ENCODE results near the gene COL4A4. TPM values are rescaled to one million over a fixed set of nuclear protein-coding genes. Genes with fewer than 3 reads are reported as not detected.

Gene COL4A4
- total RNA-seq, 2 donors from 2014 or later = 0.23 to 0.55 TPM

DNA sequence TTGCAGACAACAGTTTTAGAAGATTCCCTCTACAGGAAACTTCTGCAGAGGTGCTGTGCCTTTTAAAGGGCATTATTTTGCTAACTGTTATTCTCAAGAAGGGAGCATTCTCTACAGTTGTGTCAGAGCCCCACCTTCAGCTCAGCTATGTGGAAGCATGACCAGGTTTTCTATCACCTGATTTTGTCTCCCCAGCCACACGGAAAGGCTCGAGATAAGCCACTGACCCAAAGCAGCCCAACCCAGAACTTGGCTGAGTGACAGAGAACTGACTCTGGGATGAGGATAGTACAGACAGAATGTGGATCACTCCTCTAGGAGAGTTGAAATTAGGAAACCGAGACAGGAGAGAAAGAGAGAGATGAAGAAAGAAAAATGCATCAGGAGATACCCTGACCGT lies 10.7 kb downstream of the COL4A4 start:
- H3K4me1 Mint-ChIP-seq = no peaks in the 10 kb centered on the region
- peaks cover 2% of the 10 kb centered on the region for H3K36me3 Mint-ChIP-seq (ENCODE audit: low read depth)
- H3K9me3 ChIP-seq (ENCODE audit: control insufficient read depth, low read length, poor library complexity, severe bottlenecking) = no peaks in the 10 kb centered on the region
- DNase-seq (no peak), ATAC-seq (no peak)
- peaks cover 38% of the 10 kb centered on the region for H3K27me3 Mint-ChIP-seq
- H3K4me3 Mint-ChIP-seq = no peak overlapping the region
- H3K27ac Mint-ChIP-seq = no peak overlapping the region

DNA sequence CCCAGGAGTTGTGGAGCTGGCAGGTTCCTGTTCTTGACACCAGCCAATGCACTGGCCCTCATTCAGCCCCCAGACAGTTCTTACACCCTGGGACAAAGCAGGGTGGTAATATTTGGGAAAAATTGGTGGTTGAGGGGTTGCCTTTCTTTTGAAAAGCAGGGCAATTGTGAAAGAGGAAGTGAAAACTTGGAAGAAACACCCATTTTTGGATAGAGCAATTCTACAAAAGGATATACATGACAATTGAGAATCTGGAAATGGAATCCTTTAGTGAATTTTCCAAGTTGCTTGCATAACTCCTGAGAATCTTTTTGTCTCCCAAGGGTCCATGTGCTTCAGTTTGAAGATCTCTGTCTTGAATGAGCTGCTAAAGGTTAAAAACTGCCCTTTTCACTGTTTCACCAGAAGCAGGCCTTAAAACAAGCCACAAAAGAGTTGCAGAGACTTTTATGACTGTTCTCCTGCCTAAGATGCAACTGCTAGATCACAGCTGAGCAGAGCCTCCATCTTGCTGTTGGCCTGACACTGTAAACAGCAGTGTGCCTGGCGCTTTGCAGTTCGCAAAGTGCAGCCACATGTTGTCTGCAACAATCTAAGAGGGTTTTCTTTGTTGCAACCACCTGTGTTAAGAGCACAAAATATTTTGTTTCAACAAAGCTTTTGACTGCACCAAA lies 11.8 kb downstream of the COL4A4 start:
- Mint-ChIP-seq H3K27ac (no peak overlapping the region), H3K4me3 (no peak overlapping the region), H3K27me3 (peaks cover 39% of the 10 kb centered on the region), H3K36me3 (ENCODE audit: low read depth) (peaks cover 2% of the 10 kb centered on the region), H3K4me1 (no peaks in the 10 kb centered on the region)
- H3K9me3 ChIP-seq (ENCODE audit: control insufficient read depth, low read length, poor library complexity, severe bottlenecking) = peaks cover 3% of the 10 kb centered on the region
- DNase-seq = no peak
- ATAC-seq = no peak

DNA sequence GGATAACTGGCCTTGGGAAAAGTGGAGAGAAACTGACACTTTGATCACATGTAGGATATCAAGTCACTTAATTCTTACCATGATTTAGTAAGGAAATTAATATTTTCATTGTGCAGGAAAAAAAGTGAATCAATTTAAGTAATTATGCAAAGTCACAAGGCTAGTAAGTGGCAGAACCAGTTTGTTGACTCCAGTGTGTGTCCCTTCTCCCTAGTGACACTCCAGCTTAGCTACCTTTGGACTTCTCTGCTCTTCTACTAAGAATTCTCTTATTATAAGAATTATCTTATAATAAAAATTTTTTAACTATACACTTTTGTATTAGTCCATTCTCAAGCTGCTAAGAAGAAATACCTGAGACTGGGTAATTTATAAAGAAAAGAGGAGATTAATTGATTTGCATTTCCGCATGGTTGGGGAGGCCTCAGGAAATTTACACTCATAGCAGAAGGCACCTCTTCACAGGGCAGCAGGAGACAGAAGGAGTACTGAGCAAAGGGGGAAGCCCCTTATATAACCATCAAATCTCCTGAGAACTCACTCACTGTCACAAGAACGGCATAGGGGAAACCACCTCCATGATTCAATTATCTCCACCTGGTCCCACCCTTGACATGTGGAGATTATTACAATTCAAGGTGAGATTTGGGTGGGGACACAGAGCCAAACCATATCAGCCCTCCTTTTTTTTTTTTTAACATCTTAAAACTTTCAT lies 13.6 kb downstream of the COL4A4 start:
- ATAC-seq = no peak

DNA sequence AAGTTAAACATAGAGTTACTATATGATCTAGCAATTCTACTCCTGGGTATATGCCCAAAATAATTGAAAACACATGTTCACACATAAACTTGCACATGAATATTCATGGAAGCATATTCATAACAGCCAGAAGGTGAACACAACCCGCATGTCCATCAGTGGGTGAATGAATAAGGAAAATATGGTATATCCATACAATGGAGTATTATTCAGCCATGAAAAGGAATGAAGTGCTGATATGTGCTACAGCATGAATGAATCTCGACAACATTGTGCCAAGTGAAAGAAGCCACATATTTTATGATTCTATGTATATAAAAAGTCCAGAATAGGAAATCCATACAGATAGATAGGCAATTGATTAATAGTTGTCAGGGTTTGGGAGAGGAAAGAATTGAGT lies 15.9 kb downstream of the COL4A4 start:
- Mint-ChIP-seq H3K36me3 (ENCODE audit: low read depth) (peaks cover 2% of the 10 kb centered on the region), H3K4me1 (no peaks in the 10 kb centered on the region), H3K4me3 (no peak overlapping the region), H3K27ac (no peak overlapping the region), H3K27me3 (peaks cover 24% of the 10 kb centered on the region)
- DNase-seq = no peak
- H3K9me3 ChIP-seq (ENCODE audit: control insufficient read depth, low read length, poor library complexity, severe bottlenecking) = peaks cover 3% of the 10 kb centered on the region
- no peak for ATAC-seq

More for the DNA sequence above, 13.6 kb downstream of the COL4A4 start:
- Mint-ChIP-seq H3K4me3 (no peak overlapping the region), H3K27me3 (peaks cover 43% of the 10 kb centered on the region), H3K36me3 (ENCODE audit: low read depth) (peaks cover 2% of the 10 kb centered on the region), H3K4me1 (no peaks in the 10 kb centered on the region), H3K27ac (no peak overlapping the region)
- DNase-seq = no peak
- peaks cover 3% of the 10 kb centered on the region for H3K9me3 ChIP-seq (ENCODE audit: control insufficient read depth, low read length, poor library complexity, severe bottlenecking)

DNA sequence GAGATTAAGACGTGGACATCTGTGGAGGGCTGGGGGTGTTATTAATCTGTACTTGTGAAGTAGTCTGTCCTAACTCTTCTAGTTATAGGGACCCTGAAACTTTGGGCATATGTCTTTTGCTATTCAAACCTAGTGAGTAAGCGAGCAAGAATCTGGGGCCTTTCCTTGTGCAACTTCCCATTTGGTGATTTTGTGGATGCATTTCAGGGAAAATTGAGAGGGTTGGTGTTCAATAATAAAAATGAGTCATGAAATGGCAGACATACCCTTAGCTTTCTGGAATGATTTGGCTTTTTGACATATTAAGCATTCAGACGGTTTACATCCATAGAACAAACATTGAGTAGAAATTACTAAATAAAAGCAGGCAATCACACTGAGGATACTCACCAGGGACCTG lies 17.0 kb downstream of the COL4A4 start:
- Mint-ChIP-seq H3K4me3 (no peak overlapping the region), H3K27ac (no peak overlapping the region), H3K36me3 (ENCODE audit: low read depth) (peaks cover 2% of the 10 kb centered on the region), H3K27me3 (peaks cover 24% of the 10 kb centered on the region), H3K4me1 (no peaks in the 10 kb centered on the region)
- H3K9me3 ChIP-seq (ENCODE audit: control insufficient read depth, low read length, poor library complexity, severe bottlenecking) = peaks cover 3% of the 10 kb centered on the region
- DNase-seq (no peak), ATAC-seq (no peak)

DNA sequence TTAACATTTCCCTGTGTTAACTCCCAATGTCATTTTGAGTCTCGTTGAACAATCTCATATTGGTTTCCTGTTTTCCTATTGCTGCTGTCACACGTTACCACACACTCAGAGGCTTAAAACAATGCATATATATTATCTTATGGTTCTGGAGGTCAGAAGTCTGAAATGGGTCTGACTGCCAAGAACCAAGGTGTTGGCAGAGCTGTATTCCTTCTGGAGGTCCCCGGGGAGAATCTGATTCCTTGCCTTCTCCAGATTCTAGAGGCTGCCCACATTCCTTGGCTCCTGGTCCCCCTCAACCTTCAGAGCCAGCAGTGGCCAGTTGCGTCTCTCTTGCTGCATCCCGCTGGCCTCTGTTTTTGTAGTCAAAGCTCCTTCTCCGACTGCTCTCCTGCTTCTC lies 17.5 kb downstream of the COL4A4 start:
- H3K36me3 Mint-ChIP-seq (ENCODE audit: low read depth) = peaks cover 2% of the 10 kb centered on the region
- H3K4me1 Mint-ChIP-seq = no peaks in the 10 kb centered on the region
- ATAC-seq (no peak), DNase-seq (no peak)
- H3K27ac Mint-ChIP-seq = no peak overlapping the region
- H3K4me3 Mint-ChIP-seq = no peak overlapping the region
- peaks cover 3% of the 10 kb centered on the region for H3K9me3 ChIP-seq (ENCODE audit: control insufficient read depth, low read length, poor library complexity, severe bottlenecking)
- peaks cover 24% of the 10 kb centered on the region for H3K27me3 Mint-ChIP-seq

DNA sequence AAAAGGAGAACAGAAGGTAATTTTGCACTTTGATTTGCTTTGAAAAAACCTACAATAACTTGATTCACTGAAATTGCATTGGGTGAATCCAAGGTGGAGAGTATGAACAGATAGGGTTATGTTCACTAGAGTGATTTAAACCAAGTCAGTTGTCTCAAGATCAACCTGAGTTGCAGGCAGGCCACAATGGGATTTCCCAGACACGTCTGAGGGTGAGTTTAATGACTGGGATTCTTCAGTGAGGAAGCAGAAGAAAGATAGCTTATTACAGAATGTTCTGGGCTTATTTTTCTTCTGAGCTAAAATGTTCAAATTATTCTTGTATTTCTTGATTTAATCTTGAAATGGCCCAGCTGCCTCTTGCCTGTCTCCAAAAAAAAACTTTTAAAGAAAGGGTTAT lies 20.1 kb downstream of the COL4A4 start:
- H3K27ac Mint-ChIP-seq = no peak overlapping the region
- no peaks in the 10 kb centered on the region for H3K4me1 Mint-ChIP-seq
- no peak for ATAC-seq

DNA sequence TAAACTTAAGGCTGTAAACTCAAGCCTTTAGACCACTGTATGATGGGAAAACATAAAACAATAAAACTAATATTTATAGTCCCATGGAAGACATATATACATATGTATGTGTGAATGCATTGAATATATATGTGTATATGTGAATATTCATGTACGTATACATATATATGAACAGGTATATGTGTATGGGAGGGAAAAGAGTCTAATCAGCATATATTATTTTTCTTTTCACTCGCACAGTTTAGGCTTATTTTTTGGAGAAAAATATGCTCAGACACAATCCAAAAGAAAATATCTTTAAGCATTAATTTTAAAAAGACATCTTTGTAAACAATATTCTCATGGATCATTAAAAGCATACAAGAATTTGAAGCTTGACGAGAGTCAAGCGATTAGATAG lies 22.7 kb downstream of the COL4A4 start:
- Mint-ChIP-seq H3K27me3 (peaks cover 26% of the 10 kb centered on the region), H3K4me3 (no peak overlapping the region), H3K4me1 (no peaks in the 10 kb centered on the region), H3K36me3 (ENCODE audit: low read depth) (peaks cover 2% of the 10 kb centered on the region), H3K27ac (no peak overlapping the region)
- no peak for DNase-seq
- H3K9me3 ChIP-seq (ENCODE audit: control insufficient read depth, low read length, poor library complexity, severe bottlenecking) = no peaks in the 10 kb centered on the region
- no peak for ATAC-seq

More for the DNA sequence above, 20.1 kb downstream of the COL4A4 start:
- Mint-ChIP-seq H3K4me3 (no peak overlapping the region), H3K36me3 (ENCODE audit: low read depth) (peaks cover 2% of the 10 kb centered on the region), H3K27me3 (peaks cover 24% of the 10 kb centered on the region)
- DNase-seq = no peak
- peaks cover 3% of the 10 kb centered on the region for H3K9me3 ChIP-seq (ENCODE audit: control insufficient read depth, low read length, poor library complexity, severe bottlenecking)

DNA sequence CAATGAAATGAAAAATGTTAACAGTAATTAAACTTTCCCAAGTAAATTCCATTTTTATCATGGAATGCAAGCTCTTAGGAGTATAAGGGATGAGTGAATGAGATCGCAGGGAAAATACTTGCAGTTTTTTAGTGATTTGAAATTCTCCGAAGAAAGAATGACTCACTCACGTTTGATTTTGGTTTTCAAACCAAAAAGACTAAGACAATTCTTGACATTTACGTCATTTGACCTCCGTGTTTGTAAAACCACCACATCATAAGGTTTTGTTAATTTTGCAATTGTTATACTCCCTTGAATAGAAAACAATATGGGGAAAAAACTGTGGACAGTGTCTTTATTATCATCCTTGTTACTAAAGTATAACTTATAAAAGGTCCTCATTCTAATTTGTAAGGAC lies 29.4 kb downstream of the COL4A4 start:
- no peak for ATAC-seq

DNA sequence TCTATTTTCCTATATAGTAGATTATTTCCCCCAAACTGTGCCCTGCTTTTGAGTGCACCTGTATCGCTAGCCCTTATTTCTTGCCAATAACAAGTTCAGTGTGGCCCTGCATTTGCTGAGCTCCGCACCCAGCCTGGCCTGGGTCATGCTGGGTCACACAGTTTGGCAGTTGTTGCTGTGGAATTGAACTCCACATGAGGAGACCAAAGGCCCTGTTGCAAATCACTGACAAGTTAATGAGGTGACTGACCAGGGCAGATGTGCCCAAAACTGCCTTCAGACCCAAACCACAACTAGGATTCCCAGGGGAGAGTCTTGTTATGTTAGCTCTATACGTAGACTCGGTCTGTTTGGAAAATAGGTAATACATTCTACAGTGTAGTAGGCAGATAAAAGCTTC lies 31.0 kb downstream of the COL4A4 start:
- DNase-seq (no peak), ATAC-seq (no peak)
- Mint-ChIP-seq H3K27me3 (peaks cover 58% of the 10 kb centered on the region), H3K36me3 (ENCODE audit: low read depth) (peaks cover 2% of the 10 kb centered on the region), H3K27ac (no peak overlapping the region), H3K4me3 (no peak overlapping the region), H3K4me1 (peaks cover 2% of the 10 kb centered on the region)
- no peaks in the 10 kb centered on the region for H3K9me3 ChIP-seq (ENCODE audit: control insufficient read depth, low read length, poor library complexity, severe bottlenecking)

More for the DNA sequence above, 29.4 kb downstream of the COL4A4 start:
- H3K4me3 Mint-ChIP-seq = no peak overlapping the region
- H3K36me3 Mint-ChIP-seq (ENCODE audit: low read depth) = no peaks in the 10 kb centered on the region
- no peaks in the 10 kb centered on the region for H3K9me3 ChIP-seq (ENCODE audit: control insufficient read depth, low read length, poor library complexity, severe bottlenecking)
- no peak for DNase-seq
- H3K27me3 Mint-ChIP-seq = peaks cover 50% of the 10 kb centered on the region
- no peak overlapping the region for H3K27ac Mint-ChIP-seq
- no peaks in the 10 kb centered on the region for H3K4me1 Mint-ChIP-seq

DNA sequence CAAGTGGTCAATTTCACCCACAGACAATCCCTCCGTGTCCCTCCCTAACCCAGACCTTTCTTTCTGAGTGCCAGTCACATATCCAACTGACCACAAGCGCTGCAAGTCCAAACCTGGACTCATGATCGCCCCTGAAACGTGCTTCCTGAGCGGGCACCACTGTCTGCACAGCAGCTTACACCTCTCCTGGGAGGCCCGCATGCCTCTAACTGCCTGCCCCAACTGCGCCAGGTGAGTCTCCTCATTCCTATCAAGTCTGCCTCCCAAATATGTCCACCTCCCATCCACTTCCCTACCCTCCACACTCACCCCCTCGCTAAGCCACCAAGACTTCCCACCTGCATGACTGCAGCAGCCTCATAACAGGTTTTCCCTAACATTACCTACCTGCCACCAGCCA lies 33.4 kb downstream of the COL4A4 start:
- no peak overlapping the region for H3K4me3 Mint-ChIP-seq
- H3K36me3 Mint-ChIP-seq (ENCODE audit: low read depth) = peaks cover 2% of the 10 kb centered on the region
- no peaks in the 10 kb centered on the region for H3K9me3 ChIP-seq (ENCODE audit: control insufficient read depth, low read length, poor library complexity, severe bottlenecking)
- H3K27ac Mint-ChIP-seq = no peak overlapping the region
- ATAC-seq (no peak), DNase-seq (no peak)
- H3K4me1 Mint-ChIP-seq = peaks cover 2% of the 10 kb centered on the region
- peaks cover 55% of the 10 kb centered on the region for H3K27me3 Mint-ChIP-seq

DNA sequence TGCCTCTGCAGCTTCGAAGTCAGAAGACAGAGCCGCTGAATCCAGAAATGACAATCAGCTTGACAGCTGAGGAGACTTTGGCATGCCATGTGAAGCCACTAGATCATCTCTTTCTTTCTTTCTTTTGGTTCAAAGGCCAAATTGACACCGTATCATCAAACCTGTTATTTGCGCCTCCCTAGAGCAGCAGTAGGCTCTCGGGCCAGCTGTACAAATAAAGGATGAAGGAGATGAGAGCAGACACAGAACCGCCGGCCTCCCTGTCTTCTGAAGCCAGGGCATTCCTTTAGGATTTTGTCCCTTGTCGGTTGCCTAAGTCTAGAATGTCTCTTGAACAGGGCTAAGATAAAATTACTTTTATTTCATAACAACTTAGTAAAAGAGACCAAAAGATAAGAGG lies 36.8 kb downstream of the COL4A4 start:
- H3K27me3 Mint-ChIP-seq = peaks cover 60% of the 10 kb centered on the region
- ATAC-seq (no peak), DNase-seq (no peak)
- no peaks in the 10 kb centered on the region for H3K9me3 ChIP-seq (ENCODE audit: control insufficient read depth, low read length, poor library complexity, severe bottlenecking)
- no peak overlapping the region for H3K27ac Mint-ChIP-seq
- peaks cover 2% of the 10 kb centered on the region for H3K36me3 Mint-ChIP-seq (ENCODE audit: low read depth)
- no peak overlapping the region for H3K4me3 Mint-ChIP-seq
- peaks cover 2% of the 10 kb centered on the region for H3K4me1 Mint-ChIP-seq

DNA sequence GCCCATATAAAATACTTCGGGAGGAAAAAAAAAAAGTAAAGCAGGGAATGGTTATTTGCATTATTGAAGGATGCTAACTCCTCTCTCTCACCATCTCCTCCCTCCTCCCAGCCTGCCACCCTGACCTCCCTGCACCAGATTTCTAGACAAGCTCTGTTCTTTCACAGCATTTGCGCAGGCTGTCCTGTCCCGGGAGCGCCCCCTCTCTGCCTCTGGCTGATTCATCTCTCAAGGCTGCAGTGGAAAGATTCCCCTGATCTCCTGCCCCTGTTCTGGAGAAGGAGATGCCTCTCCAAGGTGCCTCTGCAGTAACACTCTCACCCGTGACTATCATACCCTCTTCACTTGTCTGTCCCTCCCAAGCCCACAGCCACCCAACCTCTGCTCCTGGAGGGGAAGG lies 38.5 kb downstream of the COL4A4 start:
- ATAC-seq (no peak), DNase-seq (no peak)
- no peaks in the 10 kb centered on the region for H3K9me3 ChIP-seq (ENCODE audit: control insufficient read depth, low read length, poor library complexity, severe bottlenecking)
- H3K4me3 Mint-ChIP-seq = no peak overlapping the region
- H3K27ac Mint-ChIP-seq = no peak overlapping the region
- H3K27me3 Mint-ChIP-seq = peaks cover 43% of the 10 kb centered on the region
- H3K4me1 Mint-ChIP-seq = peaks cover 2% of the 10 kb centered on the region
- H3K36me3 Mint-ChIP-seq (ENCODE audit: low read depth) = peaks cover 2% of the 10 kb centered on the region

DNA sequence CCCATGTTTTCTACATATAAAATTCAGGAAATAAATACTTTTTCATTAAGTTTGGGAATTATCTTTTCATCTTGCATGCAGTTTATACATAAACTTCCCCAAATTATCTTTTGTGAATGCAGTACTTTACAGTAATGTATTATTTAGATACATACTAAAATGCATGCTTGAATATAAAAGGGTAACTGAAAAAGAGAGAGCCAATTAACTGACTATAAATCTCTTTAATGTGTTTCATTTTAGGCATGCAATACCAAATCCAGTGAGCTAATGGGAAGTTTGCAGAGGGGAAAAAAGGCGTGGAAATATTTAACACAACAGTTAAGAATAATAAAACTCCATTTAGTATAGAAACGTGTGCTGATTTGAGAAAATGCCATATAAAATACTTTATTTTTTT lies 39.2 kb downstream of the COL4A4 start:
- Mint-ChIP-seq H3K36me3 (ENCODE audit: low read depth) (peaks cover 2% of the 10 kb centered on the region), H3K27me3 (peaks cover 39% of the 10 kb centered on the region), H3K4me1 (peaks cover 2% of the 10 kb centered on the region), H3K4me3 (no peak overlapping the region), H3K27ac (no peak overlapping the region)
- DNase-seq (no peak), ATAC-seq (no peak)
- no peaks in the 10 kb centered on the region for H3K9me3 ChIP-seq (ENCODE audit: control insufficient read depth, low read length, poor library complexity, severe bottlenecking)
